NOMO-1 (cell line): ENCODE data around the gene SLC7A5.

Experiments
- DNase-seq, 2 experiments: peaks; one replicate each; lab custom pipeline; 2025; ENCODE audit not compliant: unreplicated experiment in 2 of 2; lab: John Stamatoyannopoulos, UW

SLC7A5 gene

DNA sequence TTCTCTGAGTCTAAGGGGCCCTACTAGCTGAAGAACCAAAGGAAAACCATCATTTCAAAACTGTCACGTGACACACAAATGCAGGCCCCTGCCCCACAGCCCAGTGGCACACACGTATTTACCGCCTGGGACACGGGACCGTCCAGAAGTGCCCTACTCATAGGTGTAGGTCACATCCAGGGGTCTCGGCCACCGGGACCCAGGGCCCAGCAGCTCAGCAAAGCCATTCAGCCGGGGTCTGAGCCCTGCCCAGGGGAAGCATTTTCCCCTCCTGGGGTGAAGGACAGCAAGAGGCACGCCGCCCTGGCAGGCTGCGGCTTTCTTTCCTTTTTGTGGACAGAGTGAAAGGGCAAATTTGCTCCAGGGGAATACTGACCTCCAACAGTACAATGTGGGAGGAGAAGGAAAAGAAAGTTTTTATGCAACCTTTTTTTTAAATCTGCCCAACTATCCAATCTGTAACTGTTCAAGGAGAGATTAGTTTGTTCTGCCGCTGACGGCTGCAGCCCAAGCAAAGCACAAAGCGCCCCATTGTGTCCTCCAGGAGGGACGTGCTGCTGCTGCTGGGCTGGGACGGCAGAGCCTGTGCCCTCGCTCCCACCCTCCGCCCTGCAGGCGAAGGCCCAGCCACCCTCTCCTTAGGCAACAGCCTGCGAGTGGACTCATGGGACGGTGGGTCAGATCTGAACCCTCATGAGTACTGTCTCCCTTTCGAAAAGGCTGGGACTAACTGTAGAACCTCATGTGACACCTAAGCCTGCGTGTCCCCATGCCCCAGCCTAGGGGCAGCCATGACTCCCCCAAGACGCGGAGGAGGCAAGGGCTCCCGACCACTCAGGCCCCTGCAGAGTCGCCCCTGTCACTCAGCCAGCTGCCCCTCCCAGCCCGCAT, 21.3 kb downstream of the SLC7A5 start:
- no peak for DNase-seq

DNA sequence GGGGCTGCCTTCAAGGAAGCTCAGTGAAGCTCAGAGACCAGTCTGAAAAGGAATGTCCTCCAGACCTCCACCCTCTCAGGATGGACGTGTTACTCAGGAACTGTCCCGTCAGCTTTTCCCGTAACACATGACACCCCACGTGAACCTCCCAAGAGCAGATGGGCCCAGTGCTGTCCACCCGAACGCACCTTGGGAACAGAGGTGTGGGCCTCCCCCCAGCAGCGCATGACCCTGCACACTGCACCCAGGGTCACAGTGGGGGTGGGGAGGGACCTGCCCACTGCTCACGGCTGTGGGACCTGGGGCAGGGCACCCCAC, 21.9 kb downstream of the SLC7A5 start:
- DNase-seq, result no peak

DNA sequence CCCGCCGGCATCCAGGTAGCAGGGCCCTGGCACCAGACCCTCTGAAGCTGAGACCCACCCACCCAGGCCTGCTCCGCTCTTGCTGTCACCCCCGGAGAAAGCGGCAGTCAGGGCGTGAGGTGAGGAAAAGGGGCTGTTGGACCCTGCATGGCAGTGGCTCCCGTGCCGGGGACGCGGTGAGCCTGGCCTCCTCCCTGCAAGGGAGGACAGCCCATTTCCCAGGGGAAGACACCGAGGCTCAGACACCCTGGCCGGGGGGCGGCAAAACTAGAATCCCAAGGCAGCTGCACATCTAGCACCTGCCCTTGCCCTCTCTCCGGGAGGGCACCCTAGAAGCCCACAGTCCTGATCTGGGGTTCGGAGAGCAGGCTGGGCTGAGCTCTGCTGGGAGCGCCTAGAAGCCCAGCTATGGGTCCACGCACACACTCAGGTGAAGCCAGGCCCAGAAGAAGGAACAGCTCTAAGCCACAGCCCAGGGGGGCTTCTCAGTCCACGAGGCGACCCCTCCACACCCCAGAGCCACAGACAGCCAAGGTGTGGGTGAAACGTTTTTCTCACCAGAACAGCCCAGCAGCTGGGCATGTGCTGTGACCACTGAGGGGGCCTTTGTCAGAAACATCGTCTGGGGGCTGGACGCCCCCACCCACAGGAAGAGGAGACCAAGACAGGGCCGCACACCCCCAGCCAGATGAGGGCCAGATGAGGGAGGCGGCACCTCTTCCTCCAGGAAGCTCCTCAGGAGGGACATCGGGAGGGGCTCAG, 22.4 kb downstream of the SLC7A5 start:
- DNase-seq, result no peak

DNA sequence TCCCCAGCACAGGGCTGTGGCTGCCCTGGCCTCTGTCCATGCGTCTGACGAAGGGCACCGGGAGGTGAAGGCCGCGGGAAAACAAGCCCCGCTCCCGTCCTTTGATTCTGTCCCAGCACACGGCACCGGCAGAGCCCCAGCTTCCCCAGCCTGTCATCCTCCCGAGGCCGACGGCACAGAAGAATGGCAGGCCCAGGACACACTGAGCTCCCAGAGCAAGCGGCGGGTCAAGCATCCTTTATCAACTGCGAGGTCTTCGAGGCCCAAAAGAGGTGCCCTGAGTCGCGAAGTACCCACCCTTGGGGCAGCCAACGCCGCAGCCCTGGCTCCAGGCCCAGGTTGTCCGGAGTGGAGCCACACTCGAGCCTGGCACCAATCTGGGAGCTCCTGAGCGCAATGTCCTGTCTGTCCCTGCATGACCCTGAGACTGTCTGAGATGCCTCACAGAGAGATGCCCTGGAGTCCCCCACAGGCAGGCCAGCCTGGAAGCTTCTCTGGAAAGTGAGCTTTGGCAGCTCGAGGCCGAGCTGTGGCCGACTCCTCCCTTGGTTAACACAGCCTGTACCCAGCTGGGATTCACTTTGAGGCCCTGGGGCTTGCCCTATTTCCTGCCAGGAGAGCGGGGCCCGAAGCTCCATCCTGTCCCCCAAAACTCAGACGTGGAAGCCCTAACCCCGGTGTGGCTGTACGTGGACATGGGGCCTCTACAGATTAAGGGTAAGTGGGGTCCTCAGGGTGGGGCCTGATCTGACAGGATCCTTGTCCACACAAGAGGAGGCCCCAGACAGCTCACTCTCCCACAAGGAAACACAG, 23.3 kb downstream of the SLC7A5 start:
- no peak for DNase-seq

DNA sequence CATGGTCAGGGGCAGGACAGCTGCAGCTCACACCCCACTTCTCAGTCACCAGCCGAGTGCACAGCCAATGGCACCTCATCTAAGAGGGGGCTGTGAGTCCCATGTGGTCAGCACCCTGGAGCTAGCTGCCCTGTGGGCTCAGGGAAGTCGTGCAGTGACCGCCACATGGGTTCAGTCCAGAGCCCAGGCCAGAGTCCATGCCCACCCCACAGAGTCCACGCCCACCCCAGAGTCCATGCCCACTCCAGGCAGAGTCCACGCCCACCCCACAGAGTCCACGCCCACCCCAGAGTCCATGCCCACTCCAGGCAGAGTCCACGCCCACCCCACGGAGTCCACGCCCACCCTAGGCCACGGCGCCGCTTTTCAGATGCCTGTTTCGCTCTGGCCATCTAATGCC, 24.1 kb downstream of the SLC7A5 start:
- no peak for DNase-seq

DNA sequence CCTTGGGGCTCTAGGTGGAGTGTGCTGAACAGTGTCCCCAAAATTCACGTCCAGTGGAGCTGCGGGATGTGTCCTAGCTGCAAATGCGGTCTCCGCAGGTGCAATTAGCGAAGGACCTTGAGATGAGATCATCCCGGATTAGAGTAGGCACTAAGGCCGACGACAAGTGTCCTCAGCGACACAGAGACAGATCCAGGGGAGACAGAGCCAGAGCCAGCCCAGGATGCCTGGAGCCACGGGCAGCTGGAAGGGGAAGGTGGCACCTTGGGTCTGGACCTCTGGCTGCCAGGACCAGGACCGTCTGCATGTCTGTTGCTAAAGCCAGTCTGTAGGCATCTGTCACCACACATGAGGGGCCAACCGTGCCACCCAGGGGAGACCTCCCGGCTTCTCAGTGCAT, 24.5 kb downstream of the SLC7A5 start:
- no peak for DNase-seq

DNA sequence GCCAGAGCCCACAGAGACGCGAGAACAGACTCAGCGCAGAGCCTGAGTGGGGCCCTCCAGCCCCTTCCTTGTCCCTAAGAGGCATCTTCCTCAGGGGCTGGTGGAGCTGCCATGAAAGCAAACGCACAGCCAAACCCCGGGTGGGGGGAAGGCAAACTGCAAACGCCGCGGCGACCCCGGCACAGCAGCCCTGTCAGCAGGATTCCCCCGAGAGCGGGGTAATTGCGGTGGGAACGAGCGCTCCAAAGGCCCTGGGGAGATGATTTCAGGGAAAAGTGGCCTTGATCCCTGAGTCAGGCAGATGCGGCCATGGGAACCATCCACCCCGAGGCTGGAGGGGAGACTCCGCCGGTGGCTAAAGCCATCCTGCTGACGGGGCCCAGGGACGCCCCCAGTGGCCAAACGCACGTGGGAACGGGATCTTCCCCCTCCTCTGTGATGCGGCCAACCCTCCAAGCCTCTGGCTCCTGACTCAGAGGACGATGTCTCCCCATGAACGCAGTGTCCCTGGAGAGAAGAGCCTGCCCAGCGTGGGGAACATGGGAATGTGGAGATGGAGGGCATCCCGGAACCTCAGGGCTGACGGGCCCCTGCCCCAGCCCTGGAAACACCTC, 25.1 kb downstream of the SLC7A5 start:
- no peak for DNase-seq

DNA sequence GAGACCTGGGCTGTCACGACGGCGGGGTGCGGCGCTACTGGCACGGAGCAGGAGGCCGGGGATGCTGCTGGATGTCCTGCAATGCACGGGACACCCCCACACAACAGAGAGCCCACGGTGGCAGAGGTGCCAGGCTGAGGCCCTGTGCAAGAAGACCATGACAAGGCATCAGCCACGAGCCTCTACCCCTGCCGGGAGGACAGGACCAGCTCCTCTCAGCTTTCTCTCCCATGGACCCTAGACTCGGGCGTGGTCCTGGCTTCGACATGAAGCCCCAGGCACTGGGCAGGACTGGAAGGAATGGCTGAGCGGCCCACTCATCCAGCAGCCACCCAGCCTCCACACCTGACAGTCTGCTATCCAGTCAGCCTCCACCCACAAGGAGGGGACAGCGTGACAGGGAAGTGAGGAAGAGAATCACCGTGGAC, 25.6 kb downstream of the SLC7A5 start:
- no peak for DNase-seq

DNA sequence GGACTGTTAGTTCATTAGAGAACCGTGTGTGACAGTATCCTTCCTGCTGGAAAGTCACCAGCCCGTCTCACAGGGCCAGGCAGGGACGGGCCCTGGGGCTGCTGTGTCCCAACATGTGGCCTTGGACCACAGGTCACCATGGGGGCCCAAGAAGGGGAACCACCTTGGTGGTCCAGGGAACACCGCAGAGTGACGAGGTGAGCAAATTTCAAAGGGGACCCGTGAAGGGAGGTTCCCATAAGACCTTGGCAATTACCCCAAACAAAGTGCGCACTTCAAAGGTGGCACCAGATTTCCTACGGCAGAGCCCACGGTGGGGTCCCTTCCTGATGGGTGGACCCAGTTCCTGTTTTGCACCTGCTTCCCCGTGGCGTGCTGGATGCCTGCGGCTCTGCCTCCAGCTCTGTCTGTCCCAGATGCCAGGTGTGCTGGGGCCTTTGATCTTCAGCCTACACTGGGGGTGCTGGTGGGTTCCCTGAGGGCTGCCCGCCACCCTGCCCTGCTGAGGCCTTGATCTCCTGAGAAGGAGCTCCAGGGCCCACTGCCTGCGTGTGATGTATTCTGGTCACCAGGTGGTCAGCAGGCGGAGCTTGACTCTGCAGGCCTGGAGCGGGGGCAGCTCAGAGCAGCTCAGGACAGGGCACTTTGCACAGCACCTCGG, 27.0 kb downstream of the SLC7A5 start:
- no peak for DNase-seq

DNA sequence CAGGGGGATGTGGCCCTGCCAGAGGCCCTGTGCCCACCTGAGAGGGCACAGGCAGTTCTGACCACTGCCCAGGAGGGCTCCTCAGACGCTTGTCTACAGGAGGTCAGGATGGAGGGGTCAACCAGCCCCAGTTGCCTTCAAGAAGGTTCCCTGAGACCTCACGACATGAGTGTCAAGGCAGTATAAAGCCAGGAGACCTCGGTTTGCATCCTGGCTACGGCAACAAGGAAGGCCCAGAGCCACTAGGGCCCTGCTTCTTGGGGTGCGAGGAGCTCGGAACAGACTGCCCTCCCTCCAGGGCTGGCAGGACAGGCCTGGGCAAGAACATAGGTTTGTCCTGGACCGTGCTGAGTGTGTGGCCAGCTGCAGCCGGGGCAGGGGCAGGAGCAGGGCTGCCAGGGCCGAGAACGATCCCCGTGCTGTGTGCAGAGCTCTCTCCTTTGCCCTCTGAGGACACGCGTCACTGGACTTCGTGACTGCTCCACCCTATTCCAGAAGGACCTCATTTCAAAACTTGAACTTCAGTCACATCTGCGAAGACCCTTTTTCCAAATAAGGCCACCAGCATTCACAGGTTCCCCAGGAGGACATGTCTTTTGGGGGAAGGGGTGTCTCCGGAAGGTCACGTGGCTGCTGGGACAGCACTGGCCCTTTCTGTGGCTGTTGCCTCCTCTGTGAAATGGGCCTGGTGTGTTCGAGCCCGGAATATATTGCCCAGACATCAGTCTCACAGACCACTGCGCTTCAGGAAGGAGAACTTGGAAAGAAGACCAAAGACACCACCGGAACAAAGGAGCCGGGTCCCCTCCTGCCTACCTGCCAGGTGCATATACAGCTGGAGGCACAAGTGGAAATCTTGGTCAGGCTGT, 27.7 kb downstream of the SLC7A5 start:
- no peak for DNase-seq

DNA sequence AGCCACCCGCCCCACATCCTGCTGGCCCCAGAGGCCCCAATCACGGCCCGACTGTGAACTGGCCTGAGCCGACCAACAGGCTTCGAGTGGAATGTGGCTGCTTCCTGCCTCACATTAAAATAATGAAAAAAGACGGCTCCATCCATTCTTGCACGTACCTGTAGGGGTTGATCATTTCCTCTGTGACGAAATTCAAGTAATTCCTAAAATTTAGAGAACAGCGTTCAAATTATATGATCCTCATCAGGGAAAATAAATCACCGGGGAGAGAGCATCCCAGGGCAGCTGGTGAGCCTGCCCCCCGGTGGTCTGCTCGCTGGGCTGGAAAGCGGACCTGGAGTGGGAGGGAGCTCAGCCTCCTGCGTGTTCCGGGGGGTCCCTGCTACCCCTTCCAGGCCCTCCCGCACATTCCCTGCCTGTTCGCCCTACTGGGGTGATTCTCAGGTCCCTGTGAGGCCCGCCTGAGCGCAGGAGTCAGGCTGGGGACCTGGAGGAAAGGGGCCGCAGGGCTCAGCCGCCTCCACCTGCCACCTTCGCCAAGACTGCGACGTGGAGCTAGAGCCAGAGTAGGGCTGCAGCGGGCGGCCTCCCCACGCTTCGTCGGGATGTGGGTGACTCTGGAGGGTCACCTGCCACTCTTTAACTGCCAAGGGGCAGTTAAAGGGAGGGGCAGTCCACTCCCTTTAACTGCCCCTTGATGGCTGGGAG, 28.9 kb downstream of the SLC7A5 start:
- no peak for DNase-seq

DNA sequence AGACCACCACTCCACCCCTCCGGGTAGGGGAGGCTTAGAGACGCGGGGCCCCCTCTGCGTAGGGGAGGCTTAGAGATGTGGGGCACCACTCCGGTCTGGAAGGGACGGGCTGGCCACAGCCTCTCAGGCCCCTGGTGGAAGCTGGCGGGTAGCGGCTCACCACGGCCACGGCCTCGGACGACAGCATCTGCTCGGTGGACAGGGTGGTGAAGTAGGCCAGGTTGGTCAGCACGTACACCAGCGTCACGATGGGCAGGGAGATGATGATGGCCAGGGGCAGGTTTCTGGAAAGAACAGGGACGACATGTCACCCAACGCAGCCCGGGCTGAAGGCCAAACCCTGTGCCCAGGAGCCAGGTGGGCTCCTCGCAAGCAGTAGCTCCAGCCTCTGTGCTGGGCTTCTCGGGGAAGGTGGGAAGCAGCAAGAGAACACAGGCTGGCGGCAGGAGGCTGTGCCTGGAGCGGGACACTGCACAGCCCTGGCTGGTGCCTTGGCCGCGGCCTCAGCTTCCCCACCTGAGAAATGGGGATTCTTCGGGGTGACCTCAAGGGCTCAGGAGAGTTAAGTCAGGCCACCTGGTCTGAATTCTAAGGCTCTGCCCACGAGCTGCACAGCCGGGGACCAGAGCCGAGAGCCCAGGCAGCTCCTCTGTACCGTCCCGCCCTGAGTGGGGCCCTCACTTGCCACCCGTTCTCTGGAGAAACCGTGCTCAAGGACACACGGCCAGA, 29.6 kb downstream of the SLC7A5 start:
- DNase-seq, result no peak

DNA sequence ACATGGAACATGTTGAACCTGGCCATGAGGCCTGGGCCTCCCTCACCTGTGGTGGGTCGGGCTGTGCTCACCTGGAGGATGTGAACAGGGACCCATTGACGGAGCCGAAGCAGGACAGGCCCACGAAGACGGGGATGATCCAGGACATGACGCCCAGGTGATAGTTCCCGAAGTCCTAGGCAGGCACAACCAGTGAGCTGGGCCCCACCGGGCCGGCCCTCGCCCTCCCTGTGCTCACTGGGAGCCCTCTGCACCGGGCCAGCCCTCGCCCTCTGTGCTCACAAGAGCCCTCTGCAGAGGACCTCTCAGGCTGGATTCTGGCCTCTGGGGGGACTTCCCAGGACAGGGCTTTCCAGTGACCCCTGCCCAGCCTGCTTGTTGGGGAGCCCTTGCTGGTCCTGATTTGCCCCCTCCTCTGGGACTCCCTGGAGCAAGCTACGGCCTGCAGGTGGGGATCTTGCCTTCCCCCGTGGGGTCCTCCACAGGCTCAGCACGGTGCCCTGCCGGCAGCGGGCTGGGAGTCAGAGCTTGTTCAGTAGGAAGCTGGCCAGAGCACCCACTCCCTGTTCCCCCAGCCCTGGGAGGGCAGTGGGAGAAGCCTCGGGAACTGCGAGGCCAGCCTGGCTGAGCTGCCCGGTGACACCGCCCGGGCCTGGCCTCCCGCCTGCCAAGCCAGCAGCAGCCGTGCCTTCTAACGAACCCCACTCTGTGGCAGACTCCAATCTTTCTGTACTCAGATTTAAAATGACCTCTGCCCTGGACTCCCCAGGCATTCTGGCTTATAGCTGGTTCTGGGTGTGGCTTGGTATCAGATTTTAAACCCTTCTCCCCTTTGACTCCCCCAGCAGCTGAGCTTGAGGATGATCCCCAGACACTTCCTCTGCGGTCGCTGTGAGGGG, 30.4 kb downstream of the SLC7A5 start:
- no peak for DNase-seq

DNA sequence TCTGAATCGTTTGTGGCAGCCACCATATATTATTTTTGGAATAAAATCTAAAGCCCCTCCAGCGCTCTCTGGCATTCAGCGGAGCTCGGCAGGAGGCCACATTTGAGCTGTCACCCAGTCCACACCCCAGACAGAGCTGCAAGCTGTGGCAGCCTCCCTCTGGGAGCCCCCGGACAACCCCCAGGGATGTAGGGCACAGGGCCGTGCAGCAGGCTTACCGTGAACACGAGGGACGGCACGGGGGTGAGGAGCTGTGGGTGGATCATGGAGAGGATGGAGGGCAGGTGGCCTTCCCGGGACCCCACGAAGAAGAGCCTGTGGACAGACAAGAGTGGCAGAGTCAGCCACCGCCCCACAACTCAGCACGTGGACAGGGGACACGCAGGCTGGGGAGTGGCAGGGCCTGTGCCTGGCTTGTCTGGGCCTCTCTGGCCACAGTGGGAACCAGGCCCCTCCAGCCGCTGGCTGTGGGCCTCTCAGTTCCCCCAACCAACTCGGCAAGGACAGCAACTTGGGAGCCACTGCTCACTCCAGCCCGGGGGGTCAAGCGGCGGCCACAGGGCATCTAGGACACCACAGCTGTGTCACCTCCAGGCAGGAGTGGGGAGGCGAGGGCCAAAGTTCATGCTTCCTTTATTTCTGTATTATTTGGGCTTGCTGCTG, 31.5 kb downstream of the SLC7A5 start:
- DNase-seq, result no peak

DNA sequence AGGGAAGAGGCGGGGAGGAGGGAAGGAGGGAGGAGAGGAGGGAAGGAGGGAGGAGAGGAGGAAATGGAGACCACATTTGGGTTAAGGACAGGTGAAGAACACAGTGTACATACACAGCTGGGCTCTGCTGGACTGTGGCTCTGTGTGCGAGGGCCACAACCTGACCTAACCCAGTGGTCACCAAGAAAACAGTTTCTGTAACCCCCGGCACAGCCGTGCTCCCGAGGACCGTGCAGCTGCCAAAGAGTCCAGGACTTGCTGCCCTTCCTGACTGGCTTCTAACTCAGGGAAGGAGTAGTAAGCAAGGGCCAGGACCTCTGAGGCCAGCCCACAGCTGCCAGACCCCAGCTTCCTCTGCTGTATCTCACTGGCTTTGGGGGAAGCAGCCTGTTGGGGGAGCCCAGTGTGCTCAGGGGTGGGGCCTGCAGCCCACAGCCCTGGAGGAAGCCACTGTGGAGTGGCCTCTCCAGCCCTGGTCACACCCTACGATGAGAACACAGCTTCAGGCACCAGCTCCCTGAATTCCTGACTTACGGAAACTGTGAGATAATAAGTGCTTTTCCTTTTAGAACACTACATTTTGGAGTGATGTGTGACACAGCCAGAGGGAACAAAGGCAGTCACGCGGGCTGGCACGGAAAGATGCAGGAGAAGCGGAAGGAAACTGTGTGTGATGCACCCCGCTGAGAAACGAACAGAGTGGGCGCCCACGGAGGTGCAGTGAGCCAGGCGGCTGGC, 32.3 kb downstream of the SLC7A5 start:
- no peak for DNase-seq

DNA sequence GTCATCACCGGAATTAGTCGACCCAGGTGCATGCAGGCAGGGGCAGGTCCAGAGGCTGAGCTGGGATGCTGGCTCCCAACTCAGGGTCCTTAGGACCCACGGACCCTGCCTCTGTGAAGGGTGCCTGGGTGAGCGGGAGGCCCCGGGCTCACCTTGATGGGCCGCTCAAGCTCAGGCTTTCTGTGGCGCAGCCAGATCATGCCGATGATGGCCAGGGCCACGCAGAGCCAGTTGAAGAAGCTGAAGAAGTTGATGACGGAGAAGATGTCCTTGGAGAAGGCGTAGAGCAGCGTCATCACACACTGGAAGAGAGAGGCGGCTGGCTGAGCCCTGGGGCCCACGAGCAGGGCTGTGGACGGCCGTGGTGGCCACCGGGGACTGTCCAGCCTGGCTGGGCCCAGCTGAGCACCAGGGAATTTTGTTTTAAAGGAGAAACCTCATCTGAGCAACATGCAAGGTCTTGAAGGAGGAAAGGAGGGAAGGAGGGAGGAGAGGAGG, 32.9 kb downstream of the SLC7A5 start:
- no peak for DNase-seq
